ENCODE results near the gene TCF7L1.
"Not testable (repeated sequence)": the region's sequence is repeated elsewhere in the genome, so short reads cannot be mapped to it uniquely, and the experiment has no call there.

Gene TCF7L1

GRCh38 chr2:85114586-85115330 lies 18.4 kb upstream of the TCF7L1 start:
- Histone ChIP-seq H3K9me3 (ENCODE audit: control extremely low read depth in 1 of 5, control insufficient read depth in 4 of 5, insufficient read depth in 2 of 5, low read depth in 1 of 5, low read length in 4 of 5) (no peaks in the 10 kb centered on the region), H3K36me3 (ENCODE audit: control insufficient read depth in 4 of 4, insufficient read depth in 4 of 4, low read length in 3 of 4) (no peaks in the 10 kb centered on the region), H3K27ac (ENCODE audit: insufficient read depth in 1 of 2, low read depth in 1 of 2, low read length in 2 of 2, poor library complexity in 1 of 2, severe bottlenecking in 2 of 2) (no peak overlapping the region), H3K27me3 (replicated peaks in 2 of 5; ENCODE audit: control insufficient read depth in 4 of 5, insufficient read depth in 5 of 5, low read length in 4 of 5) (peaks cover 0 to 2% (median 0%) of the 10 kb centered on the region in 5 experiments), H3K4me1 (ENCODE audit: control extremely low read depth in 1 of 4, control insufficient read depth in 4 of 4, insufficient read depth in 4 of 4, low read length in 3 of 4) (no peaks in the 10 kb centered on the region), H3K4me3 (ENCODE audit: control insufficient read depth in 1 of 7, extremely low read depth in 1 of 7, insufficient read depth in 4 of 7, low read depth in 2 of 7, low read length in 6 of 7) (no peak overlapping the region)
- WGBS (ENCODE audit: insufficient coverage) = 100% methylated on average over 1 of the region's 2 CpGs
- no peak for DNase-seq
- ChIA-PET POLR2A (no interaction called here), CTCF (interaction anchor here (1.0 to 1.6 kb wide), 2 partner anchors 11 to 47 kb away, joined by 3 to 5 read pairs; no protein-coding TSS in a partner anchor)

DNA sequence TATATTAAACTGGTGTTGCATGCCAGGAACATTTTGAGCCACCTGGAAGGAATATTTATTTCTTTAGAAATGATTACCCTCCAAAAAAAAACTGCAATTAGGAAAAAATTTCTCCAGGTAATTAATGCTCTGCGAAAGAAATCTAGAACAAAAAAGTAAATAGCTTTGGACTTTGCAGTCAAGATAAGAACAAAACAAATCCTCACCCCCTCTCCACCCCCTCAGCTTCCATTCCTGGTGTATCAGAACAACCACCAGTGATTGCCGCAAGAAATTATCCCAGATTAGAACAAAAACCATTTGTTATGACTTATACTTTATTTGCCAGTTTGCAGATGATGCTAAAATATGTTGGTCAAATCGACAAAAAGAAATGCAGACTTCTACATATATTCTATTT lies 17.0 kb upstream of the TCF7L1 start:
- H3K27me3 ChIP-seq (replicated peaks in 2 of 5; ENCODE audit: control insufficient read depth in 4 of 5, insufficient read depth in 5 of 5, low read length in 4 of 5) = peaks cover 0 to 2% (median 0%) of the 10 kb centered on the region in 5 experiments
- H3K4me1 ChIP-seq (ENCODE audit: control extremely low read depth in 1 of 4, control insufficient read depth in 4 of 4, insufficient read depth in 4 of 4, low read length in 3 of 4) = no peaks in the 10 kb centered on the region
- no CpG with 5 or more reads among the region's 3 CpGs for WGBS (ENCODE audit: insufficient coverage)
- no peaks in the 10 kb centered on the region for H3K36me3 ChIP-seq (ENCODE audit: control insufficient read depth in 4 of 4, insufficient read depth in 4 of 4, low read length in 3 of 4)
- H3K9me3 ChIP-seq (ENCODE audit: control extremely low read depth in 1 of 5, control insufficient read depth in 4 of 5, insufficient read depth in 2 of 5, low read depth in 1 of 5, low read length in 4 of 5) = no peaks in the 10 kb centered on the region
- no peak overlapping the region for H3K4me3 ChIP-seq (ENCODE audit: control insufficient read depth in 1 of 7, extremely low read depth in 1 of 7, insufficient read depth in 4 of 7, low read depth in 2 of 7, low read length in 6 of 7)
- CTCF ChIA-PET = interaction anchor here (0.9 to 1.6 kb wide), 3 partner anchors 9 to 17 kb away, joined by 3 read pairs; partner anchors contain the start of gene TCF7L1
- DNase-seq = no peak
- POLR2A ChIA-PET = no interaction called here
- H3K27ac ChIP-seq (ENCODE audit: insufficient read depth in 1 of 2, low read depth in 1 of 2, low read length in 2 of 2, poor library complexity in 1 of 2, severe bottlenecking in 2 of 2) = no peak overlapping the region

GRCh38 chr2:85119900-85120299 lies 13.3 kb upstream of the TCF7L1 start:
- Histone ChIP-seq H3K27me3 (replicated peaks in 2 of 5; ENCODE audit: control insufficient read depth in 4 of 5, insufficient read depth in 5 of 5, low read length in 4 of 5) (peaks cover 0 to 2% (median 0%) of the 10 kb centered on the region in 5 experiments), H3K27ac (ENCODE audit: insufficient read depth in 1 of 2, low read depth in 1 of 2, low read length in 2 of 2, poor library complexity in 1 of 2, severe bottlenecking in 2 of 2) (no peak overlapping the region), H3K4me1 (ENCODE audit: control extremely low read depth in 1 of 4, control insufficient read depth in 4 of 4, insufficient read depth in 4 of 4, low read length in 3 of 4) (no peaks in the 10 kb centered on the region), H3K9me3 (ENCODE audit: control extremely low read depth in 1 of 5, control insufficient read depth in 4 of 5, insufficient read depth in 2 of 5, low read depth in 1 of 5, low read length in 4 of 5) (no peaks in the 10 kb centered on the region), H3K4me3 (ENCODE audit: control insufficient read depth in 1 of 7, extremely low read depth in 1 of 7, insufficient read depth in 4 of 7, low read depth in 2 of 7, low read length in 6 of 7) (no peak overlapping the region), H3K36me3 (ENCODE audit: control insufficient read depth in 4 of 4, insufficient read depth in 4 of 4, low read length in 3 of 4) (no peaks in the 10 kb centered on the region)
- POLR2A ChIA-PET = interaction anchor here (0.7 kb wide), 1 partner anchor 47 kb away, joined by 3 read pairs; no protein-coding TSS in a partner anchor
- DNase-seq = no peak
- CTCF ChIA-PET = interaction anchor here (1.1 to 1.3 kb wide), 2 partner anchors 13 to 178 kb away, joined by 3 to 5 read pairs; no protein-coding TSS in a partner anchor

GRCh38 chr2:85120363-85120762 lies 12.8 kb upstream of the TCF7L1 start:
- Histone ChIP-seq H3K4me3 (ENCODE audit: control insufficient read depth in 1 of 7, extremely low read depth in 1 of 7, insufficient read depth in 4 of 7, low read depth in 2 of 7, low read length in 6 of 7) (no peak overlapping the region), H3K9me3 (ENCODE audit: control extremely low read depth in 1 of 5, control insufficient read depth in 4 of 5, insufficient read depth in 2 of 5, low read depth in 1 of 5, low read length in 4 of 5) (no peaks in the 10 kb centered on the region), H3K4me1 (ENCODE audit: control extremely low read depth in 1 of 4, control insufficient read depth in 4 of 4, insufficient read depth in 4 of 4, low read length in 3 of 4) (no peaks in the 10 kb centered on the region), H3K27ac (ENCODE audit: insufficient read depth in 1 of 2, low read depth in 1 of 2, low read length in 2 of 2, poor library complexity in 1 of 2, severe bottlenecking in 2 of 2) (no peak overlapping the region), H3K27me3 (replicated peaks in 2 of 5; ENCODE audit: control insufficient read depth in 4 of 5, insufficient read depth in 5 of 5, low read length in 4 of 5) (peaks cover 0 to 2% (median 0%) of the 10 kb centered on the region in 5 experiments), H3K36me3 (ENCODE audit: control insufficient read depth in 4 of 4, insufficient read depth in 4 of 4, low read length in 3 of 4) (no peaks in the 10 kb centered on the region)
- POLR2A ChIA-PET = interaction anchor here (0.7 kb wide), 1 partner anchor 48 kb away, joined by 3 read pairs; no protein-coding TSS in a partner anchor
- WGBS (ENCODE audit: insufficient coverage) = no CpG with 5 or more reads among the region's 1 CpG
- DNase-seq = no peak
- CTCF ChIA-PET = interaction anchor here (1.1 to 1.3 kb wide), 2 partner anchors 12 to 178 kb away, joined by 3 to 5 read pairs; no protein-coding TSS in a partner anchor

GRCh38 chr2:85126462-85126861 lies 6.7 kb upstream of the TCF7L1 start:
- WGBS (ENCODE audit: insufficient coverage) = 100% methylated on average over 1 of the region's 5 CpGs

DNA sequence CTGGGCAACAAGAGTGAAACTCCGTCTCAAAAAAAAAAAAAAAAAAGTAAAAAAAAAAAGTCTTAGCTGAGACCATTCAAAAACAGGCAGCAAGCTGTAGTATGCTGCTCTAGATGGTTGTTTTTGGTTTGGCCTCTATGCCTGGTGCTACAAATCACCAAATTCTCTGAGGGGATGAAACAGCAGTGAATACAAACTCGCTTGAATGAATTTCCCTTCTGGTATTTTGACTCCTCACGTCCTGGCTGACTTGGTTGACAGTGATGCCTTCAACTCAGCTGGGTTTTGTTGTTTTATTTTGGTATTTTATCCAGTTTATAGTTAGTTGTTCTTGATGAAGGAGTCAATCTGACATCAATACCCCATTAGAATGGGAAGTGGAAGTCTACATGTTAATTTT lies 3.3 kb upstream of the TCF7L1 start:
- H3K27me3 ChIP-seq (replicated peaks in 2 of 5; ENCODE audit: control insufficient read depth in 4 of 5, insufficient read depth in 5 of 5, low read length in 4 of 5) = peaks cover 5 to 46% (median 15%) of the 10 kb centered on the region in 5 experiments
- POLR2A ChIA-PET = no interaction called here
- no peak for DNase-seq

More at GRCh38 chr2:85126462-85126861, 6.7 kb upstream of the TCF7L1 start:
- CTCF ChIA-PET; POLR2A ChIA-PET; H3K4me3 ChIP-seq (ENCODE audit: control insufficient read depth in 1 of 7, extremely low read depth in 1 of 7, insufficient read depth in 4 of 7, low read depth in 2 of 7, low read length in 6 of 7); DNase-seq; H3K27ac ChIP-seq (ENCODE audit: insufficient read depth in 1 of 2, low read depth in 1 of 2, low read length in 2 of 2, poor library complexity in 1 of 2, severe bottlenecking in 2 of 2); H3K36me3 ChIP-seq (ENCODE audit: control insufficient read depth in 4 of 4, insufficient read depth in 4 of 4, low read length in 3 of 4); H3K9me3 ChIP-seq (ENCODE audit: control extremely low read depth in 1 of 5, control insufficient read depth in 4 of 5, insufficient read depth in 2 of 5, low read depth in 1 of 5, low read length in 4 of 5); H3K4me1 ChIP-seq (ENCODE audit: control extremely low read depth in 1 of 4, control insufficient read depth in 4 of 4, insufficient read depth in 4 of 4, low read length in 3 of 4): not testable (repeated sequence)
- H3K27me3 ChIP-seq (replicated peaks in 2 of 5; ENCODE audit: control insufficient read depth in 4 of 5, insufficient read depth in 5 of 5, low read length in 4 of 5) = peaks cover 5 to 16% (median 11%) of the 10 kb centered on the region in 5 experiments

DNA sequence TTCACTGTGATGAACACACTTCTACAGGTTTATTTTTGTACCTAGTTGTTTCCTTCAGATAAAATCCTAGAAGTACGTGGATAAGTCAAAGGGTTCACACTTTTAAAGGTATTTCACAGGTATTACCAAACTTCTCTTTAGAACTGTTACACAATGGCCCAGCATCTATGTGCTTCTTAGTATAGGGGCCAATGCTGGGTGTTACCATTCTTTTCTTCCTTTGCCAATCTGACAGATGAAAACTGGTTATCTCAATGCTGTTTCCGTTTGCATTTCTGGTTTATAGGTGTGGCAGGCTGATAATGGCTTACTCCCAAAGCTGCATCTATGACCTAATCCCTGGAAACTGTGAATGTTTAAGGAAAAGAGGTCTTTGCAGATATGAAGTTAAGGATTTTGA lies 2.8 kb upstream of the TCF7L1 start:
- Histone ChIP-seq H3K4me3 (ENCODE audit: control insufficient read depth in 1 of 7, extremely low read depth in 1 of 7, insufficient read depth in 4 of 7, low read depth in 2 of 7, low read length in 6 of 7) (no peak overlapping the region), H3K27ac (ENCODE audit: insufficient read depth in 1 of 2, low read depth in 1 of 2, low read length in 2 of 2, poor library complexity in 1 of 2, severe bottlenecking in 2 of 2) (no peak overlapping the region), H3K27me3 (replicated peaks in 2 of 5; ENCODE audit: control insufficient read depth in 4 of 5, insufficient read depth in 5 of 5, low read length in 4 of 5) (peaks cover 11 to 52% (median 19%) of the 10 kb centered on the region in 5 experiments), H3K4me1 (ENCODE audit: control extremely low read depth in 1 of 4, control insufficient read depth in 4 of 4, insufficient read depth in 4 of 4, low read length in 3 of 4) (peaks cover 0 to 26% (median 22%) of the 10 kb centered on the region in 4 experiments), H3K9me3 (ENCODE audit: control extremely low read depth in 1 of 5, control insufficient read depth in 4 of 5, insufficient read depth in 2 of 5, low read depth in 1 of 5, low read length in 4 of 5) (no peaks in the 10 kb centered on the region), H3K36me3 (ENCODE audit: control insufficient read depth in 4 of 4, insufficient read depth in 4 of 4, low read length in 3 of 4) (no peaks in the 10 kb centered on the region)
- POLR2A ChIA-PET = no interaction called here
- 88% methylated on average over 1 of the region's 2 CpGs for WGBS (ENCODE audit: insufficient coverage)
- no peak for DNase-seq
- CTCF ChIA-PET = interaction anchor here (0.7 to 2.9 kb wide), 3 partner anchors 134 to 167 kb away, joined by 3 to 9 read pairs (median 3); no protein-coding TSS in a partner anchor

More for the DNA sequence above, 3.3 kb upstream of the TCF7L1 start:
- Histone ChIP-seq H3K4me3 (ENCODE audit: control insufficient read depth in 1 of 7, extremely low read depth in 1 of 7, insufficient read depth in 4 of 7, low read depth in 2 of 7, low read length in 6 of 7) (no peak overlapping the region), H3K27ac (ENCODE audit: insufficient read depth in 1 of 2, low read depth in 1 of 2, low read length in 2 of 2, poor library complexity in 1 of 2, severe bottlenecking in 2 of 2) (no peak overlapping the region), H3K36me3 (ENCODE audit: control insufficient read depth in 4 of 4, insufficient read depth in 4 of 4, low read length in 3 of 4) (no peaks in the 10 kb centered on the region), H3K4me1 (ENCODE audit: control extremely low read depth in 1 of 4, control insufficient read depth in 4 of 4, insufficient read depth in 4 of 4, low read length in 3 of 4) (peaks cover 0 to 23% (median 22%) of the 10 kb centered on the region in 4 experiments), H3K9me3 (ENCODE audit: control extremely low read depth in 1 of 5, control insufficient read depth in 4 of 5, insufficient read depth in 2 of 5, low read depth in 1 of 5, low read length in 4 of 5) (no peaks in the 10 kb centered on the region)
- whole genome bisulfite sequencing (ENCODE audit: insufficient coverage) = 80% methylated on average over 2 of the region's 3 CpGs
- CTCF ChIA-PET = interaction anchor here (0.7 to 2.9 kb wide), 3 partner anchors 133 to 167 kb away, joined by 3 to 9 read pairs (median 3); no protein-coding TSS in a partner anchor

All from common myeloid progenitor, CD34-positive (primary cell).